Measurements from ENCODE around the gene LDB1. TPM values are rescaled to one million over a fixed set of nuclear protein-coding genes. Genes with fewer than 3 reads are reported as not detected.

The LDB1 gene
- total and polyA plus RNA-seq, 2 of the 13 experiments (the other 11 are each of a cell fraction or from before 2014, with no cell fraction given) = 17.2 to 45.5 TPM

GRCh38 chr10:102163342-102163989, 43.3 kb upstream of the LDB1 start:
- Histone ChIP-seq H2AFZ (ENCODE audit: low read length) (no peak overlapping the region), H3K79me2 (ENCODE audit: insufficient read depth, low read length) (no peaks in the 10 kb centered on the region), H3K4me2 (ENCODE audit: low read depth, low read length) (no peak overlapping the region), H4K20me1 (ENCODE audit: insufficient read depth, low read length) (no peaks in the 10 kb centered on the region), H3K4me3 (replicated peaks in 1 of 3; ENCODE audit: insufficient read depth in 1 of 3, low read depth in 2 of 3, low read length in 3 of 3) (no peak overlapping the region), H3K36me3 (replicated peaks in 1 of 2; ENCODE audit: control insufficient read depth in 1 of 2, insufficient read depth in 2 of 2, low read length in 2 of 2) (peaks cover 30 to 57% of the 10 kb centered on the region in 2 experiments), H3K27me3 (ENCODE audit: control insufficient read depth in 1 of 2, insufficient read depth in 2 of 2, low read length in 2 of 2) (no peaks in the 10 kb centered on the region), H3K27ac (ENCODE audit: extremely low read length, insufficient read depth, low read length) (no peak overlapping the region), H3K9ac (ENCODE audit: insufficient read depth, low read depth, low read length) (no peak overlapping the region), H3K9me3 (ENCODE audit: low read length) (no peaks in the 10 kb centered on the region), H3K4me1 (ENCODE audit: insufficient read depth, low read length) (no peaks in the 10 kb centered on the region)
- BruUV-seq (replicated peaks) = TSS peak; percentile 37
- CTCF ChIA-PET (ENCODE audit: low intra/inter-chr PET ratio, low total read pairs) = no interaction called here
- POLR2A ChIA-PET = no interaction called here
- 92% methylated on average over 4 of the region's 4 CpGs for WGBS (ENCODE audit: low lambda C conversion rate)
- TF ChIP-seq, protein P1, sequence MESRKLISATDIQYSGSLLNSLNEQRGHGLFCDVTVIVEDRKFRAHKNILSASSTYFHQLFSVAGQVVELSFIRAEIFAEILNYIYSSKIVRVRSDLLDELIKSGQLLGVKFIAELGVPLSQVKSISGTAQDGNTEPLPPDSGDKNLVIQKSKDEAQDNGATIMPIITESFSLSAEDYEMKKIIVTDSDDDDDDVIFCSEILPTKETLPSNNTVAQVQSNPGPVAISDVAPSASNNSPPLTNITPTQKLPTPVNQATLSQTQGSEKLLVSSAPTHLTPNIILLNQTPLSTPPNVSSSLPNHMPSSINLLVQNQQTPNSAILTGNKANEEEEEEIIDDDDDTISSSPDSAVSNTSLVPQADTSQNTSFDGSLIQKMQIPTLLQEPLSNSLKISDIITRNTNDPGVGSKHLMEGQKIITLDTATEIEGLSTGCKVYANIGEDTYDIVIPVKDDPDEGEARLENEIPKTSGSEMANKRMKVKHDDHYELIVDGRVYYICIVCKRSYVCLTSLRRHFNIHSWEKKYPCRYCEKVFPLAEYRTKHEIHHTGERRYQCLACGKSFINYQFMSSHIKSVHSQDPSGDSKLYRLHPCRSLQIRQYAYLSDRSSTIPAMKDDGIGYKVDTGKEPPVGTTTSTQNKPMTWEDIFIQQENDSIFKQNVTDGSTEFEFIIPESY (CRISPR knock-in tag; IDR thresholded peaks at IDR 0.05) = peak; percentile 43; the same call in 1 of the 2 replicates
- no peak for TF ChIP-seq KLF9 (CRISPR knock-in tag; IDR thresholded peaks at IDR 0.05; ENCODE audit: low read depth)
- ATAC-seq (no peak), DNase-seq (ENCODE audit: low spot score) (no peak), FAIRE-seq (no peak)
- intact Hi-C loops (cut with micrococcal nuclease; ENCODE audit: unreplicated experiment) (no loop called here), in situ Hi-C loops (cut with HindIII; ENCODE audit: extremely low pct_ligation_motif_present, low pct_unique_long_range_greater_than_20kb) (no loop called here)

GRCh38 chr10:102159831-102160230, 39.7 kb upstream of the LDB1 start:
- no peaks in the 10 kb centered on the region for H3K9me3 ChIP-seq (ENCODE audit: low read length)
- no TSS peak for BruUV-seq (replicated peaks)

More at GRCh38 chr10:102159831-102160230, 39.7 kb upstream of the LDB1 start:
- ATAC-seq (no peak), DNase-seq (ENCODE audit: low spot score) (no peak), FAIRE-seq (no peak)
- intact Hi-C loops (cut with micrococcal nuclease; ENCODE audit: unreplicated experiment) = no loop called here
- in situ Hi-C loops (cut with HindIII; ENCODE audit: extremely low pct_ligation_motif_present, low pct_unique_long_range_greater_than_20kb) = no loop called here
- no peak overlapping the region for H3K9ac ChIP-seq (ENCODE audit: insufficient read depth, low read depth, low read length)
- H2AFZ ChIP-seq (ENCODE audit: low read length) = no peak overlapping the region
- no peaks in the 10 kb centered on the region for H3K27me3 ChIP-seq (ENCODE audit: control insufficient read depth in 1 of 2, insufficient read depth in 2 of 2, low read length in 2 of 2)
- WGBS (ENCODE audit: low lambda C conversion rate) = 97% methylated on average over 4 of the region's 4 CpGs
- TF ChIP-seq ZNF335 (CRISPR knock-in tag; IDR thresholded peaks at IDR 0.05) (no peak), TBX2 (CRISPR knock-in tag; IDR thresholded peaks at IDR 0.05; ENCODE audit: borderline replicate concordance) (no peak)
- H3K36me3 ChIP-seq (replicated peaks in 1 of 2; ENCODE audit: control insufficient read depth in 1 of 2, insufficient read depth in 2 of 2, low read length in 2 of 2) = peaks cover 49 to 85% of the 10 kb centered on the region in 2 experiments
- CTCF ChIA-PET (ENCODE audit: low intra/inter-chr PET ratio, low total read pairs) = no interaction called here
- H3K4me2 ChIP-seq (ENCODE audit: low read depth, low read length) = no peak overlapping the region
- POLR2A ChIA-PET = no interaction called here
- peaks cover 4% of the 10 kb centered on the region for H3K4me1 ChIP-seq (ENCODE audit: insufficient read depth, low read length)
- H3K27ac ChIP-seq (ENCODE audit: extremely low read length, insufficient read depth, low read length) = no peak overlapping the region
- H4K20me1 ChIP-seq (ENCODE audit: insufficient read depth, low read length) = peaks cover 4% of the 10 kb centered on the region; the same call in 1 of the 2 replicates
- no peak overlapping the region for H3K4me3 ChIP-seq (replicated peaks in 1 of 3; ENCODE audit: insufficient read depth in 1 of 3, low read depth in 2 of 3, low read length in 3 of 3)
- H3K79me2 ChIP-seq (ENCODE audit: insufficient read depth, low read length) = peaks cover 20% of the 10 kb centered on the region
